ENCODE results near the gene KLHL33.

The KLHL33 gene

DNA sequence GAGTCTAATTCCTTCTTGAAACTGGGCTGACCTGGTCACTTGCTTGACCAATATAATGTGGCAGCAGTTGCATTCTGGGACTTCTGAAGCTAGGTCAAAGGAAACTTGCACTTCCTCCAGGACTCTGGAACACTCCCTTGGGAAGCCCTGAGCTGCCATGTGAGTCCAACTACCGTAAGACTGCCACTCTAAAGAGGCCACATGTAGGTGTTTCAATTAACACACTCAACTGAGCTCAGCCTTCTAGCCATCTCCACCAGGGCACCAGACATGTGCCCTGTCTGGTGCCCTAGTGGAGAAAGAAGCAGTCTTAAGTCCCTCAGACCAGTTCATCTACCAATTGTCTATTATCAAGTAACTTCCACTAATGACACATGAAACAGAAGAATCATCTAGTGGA, 16.5 kb downstream of the KLHL33 start:
- H3K36me3 ChIP-seq (ENCODE audit: control insufficient read depth, insufficient read depth, low read length) = no peaks in the 10 kb centered on the region
- no peak overlapping the region for H3K27ac ChIP-seq (ENCODE audit: low read depth, low read length)
- no peaks in the 10 kb centered on the region for H3K27me3 ChIP-seq (ENCODE audit: control insufficient read depth, insufficient read depth, low read length)
- no peak overlapping the region for H3K4me3 ChIP-seq (ENCODE audit: low read length)
- H3K9ac ChIP-seq (ENCODE audit: low read length) = no peak overlapping the region
- H3K4me1 ChIP-seq (ENCODE audit: control insufficient read depth, insufficient read depth, low read length) = no peaks in the 10 kb centered on the region

DNA sequence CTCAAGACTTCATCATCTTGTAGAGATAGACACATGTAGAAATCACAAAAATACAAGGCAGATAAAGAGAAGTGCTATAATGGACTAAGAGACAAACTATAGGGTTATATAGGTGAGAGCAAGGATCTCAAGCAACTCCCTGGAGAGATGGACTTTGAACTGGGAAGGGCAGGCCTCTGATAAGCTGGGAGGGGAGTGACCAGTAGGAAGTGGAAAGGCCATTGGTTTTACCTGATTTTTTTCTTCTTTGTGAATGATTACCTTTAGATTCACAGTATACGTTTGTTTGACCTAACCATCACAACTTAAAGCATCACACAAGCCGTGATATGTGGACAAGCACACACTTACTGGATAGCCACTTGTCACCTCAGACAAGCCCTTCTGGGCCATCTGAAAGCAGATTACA, 17.5 kb downstream of the KLHL33 start:
- H3K27ac ChIP-seq (ENCODE audit: low read depth, low read length) = no peak overlapping the region
- peaks cover 4% of the 10 kb centered on the region for H3K4me1 ChIP-seq (ENCODE audit: control insufficient read depth, insufficient read depth, low read length)
- H3K4me3 ChIP-seq (ENCODE audit: low read length) = no peak overlapping the region
- no peak overlapping the region for H3K9ac ChIP-seq (ENCODE audit: low read length)
- H3K27me3 ChIP-seq (ENCODE audit: control insufficient read depth, insufficient read depth, low read length) = no peaks in the 10 kb centered on the region
- no peaks in the 10 kb centered on the region for H3K36me3 ChIP-seq (ENCODE audit: control insufficient read depth, insufficient read depth, low read length)

DNA sequence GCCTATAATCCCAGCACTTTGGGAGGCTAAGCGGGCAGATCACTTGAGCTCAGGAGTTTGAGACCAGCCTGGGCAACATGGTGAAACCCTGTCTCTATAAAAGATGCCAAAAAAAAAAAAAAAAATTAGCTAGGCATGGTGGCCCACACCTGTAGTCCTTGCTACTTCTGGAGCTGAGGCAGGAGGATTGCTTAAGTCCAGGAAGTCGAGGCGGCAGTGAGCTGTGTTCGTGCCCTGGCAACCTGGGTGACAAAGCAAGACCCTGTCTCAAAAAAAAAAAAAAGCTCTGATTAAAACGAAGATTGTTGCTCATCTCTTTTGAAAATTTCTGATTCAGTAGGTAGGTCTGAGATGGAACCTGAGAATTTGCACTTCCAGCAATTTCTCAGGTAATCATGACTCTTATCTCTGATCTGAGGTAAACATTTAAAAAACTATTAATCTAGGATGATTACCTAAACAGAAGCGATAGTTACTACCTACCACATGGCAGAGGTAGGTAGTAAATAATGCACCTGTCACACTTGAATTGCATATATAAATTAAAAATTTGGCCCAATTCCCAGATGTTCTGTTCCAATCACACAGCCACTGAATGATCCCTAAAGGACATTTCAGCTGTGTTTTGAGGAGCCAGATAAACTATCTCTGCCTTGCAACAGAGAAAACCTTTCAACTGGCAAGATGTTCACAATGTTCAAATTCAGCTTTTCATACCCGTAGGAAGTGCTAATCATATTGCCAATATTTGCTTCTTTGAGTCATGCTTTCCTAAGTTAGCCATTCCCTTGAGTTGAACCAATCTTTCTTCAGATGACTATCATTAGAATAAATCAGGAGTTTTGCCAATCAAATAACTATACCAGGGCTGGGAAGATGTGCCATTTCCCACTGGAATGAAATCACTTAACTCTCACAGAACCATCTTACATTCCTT, 18.4 kb downstream of the KLHL33 start:
- peaks cover 4% of the 10 kb centered on the region for H3K4me1 ChIP-seq (ENCODE audit: control insufficient read depth, insufficient read depth, low read length)
- no peak overlapping the region for H3K4me3 ChIP-seq (ENCODE audit: low read length)
- no peak overlapping the region for H3K9ac ChIP-seq (ENCODE audit: low read length)
- no peaks in the 10 kb centered on the region for H3K27me3 ChIP-seq (ENCODE audit: control insufficient read depth, insufficient read depth, low read length)
- no peak overlapping the region for H3K27ac ChIP-seq (ENCODE audit: low read depth, low read length)
- no peaks in the 10 kb centered on the region for H3K36me3 ChIP-seq (ENCODE audit: control insufficient read depth, insufficient read depth, low read length)

DNA sequence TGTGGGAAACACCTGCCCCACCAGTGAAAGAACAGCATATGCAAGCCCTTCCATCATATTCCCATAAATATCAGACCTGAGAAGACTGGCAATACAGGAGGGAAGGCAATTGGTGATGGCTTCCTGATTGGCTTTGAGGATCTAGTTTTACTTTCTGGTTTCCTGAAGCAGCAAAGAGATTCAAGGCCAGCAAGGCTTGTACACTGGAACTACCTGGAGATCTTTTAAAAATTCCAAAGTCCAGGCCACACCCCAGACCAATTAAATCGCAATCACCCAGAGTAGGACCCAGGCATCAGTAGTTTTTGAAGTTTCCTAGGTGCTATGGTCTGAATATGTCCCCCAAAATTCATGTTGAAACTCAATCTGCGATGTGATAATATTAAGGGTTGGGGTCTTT, 19.7 kb downstream of the KLHL33 start:
- Histone ChIP-seq H3K4me1 (ENCODE audit: control insufficient read depth, insufficient read depth, low read length) (peaks cover 9% of the 10 kb centered on the region), H3K36me3 (ENCODE audit: control insufficient read depth, insufficient read depth, low read length) (no peaks in the 10 kb centered on the region), H3K4me3 (ENCODE audit: low read length) (no peak overlapping the region), H3K27me3 (ENCODE audit: control insufficient read depth, insufficient read depth, low read length) (no peaks in the 10 kb centered on the region), H3K9ac (ENCODE audit: low read length) (no peak overlapping the region), H3K27ac (ENCODE audit: low read depth, low read length) (no peak overlapping the region)

DNA sequence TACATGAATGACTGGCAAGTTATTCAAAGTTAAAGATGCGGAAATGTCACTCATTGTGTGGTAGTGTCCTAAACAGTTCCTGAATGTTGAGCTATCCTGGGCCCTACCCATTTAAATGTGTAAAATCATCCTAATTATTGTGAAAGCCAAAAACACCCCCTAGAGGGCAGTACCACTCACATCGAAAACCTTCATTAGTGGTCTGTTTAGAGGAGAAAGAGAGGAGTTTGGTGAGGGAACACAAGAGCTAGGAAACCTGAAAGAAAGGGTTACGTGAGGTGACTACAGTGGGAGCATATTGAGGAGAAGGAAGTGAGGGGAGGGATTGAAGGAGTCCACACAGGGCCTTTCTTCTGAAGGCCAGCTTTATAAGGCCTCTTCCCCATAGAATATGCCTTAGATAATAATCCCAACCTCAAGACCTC, 20.2 kb downstream of the KLHL33 start:
- H3K27ac ChIP-seq (ENCODE audit: low read depth, low read length) = no peak overlapping the region

DNA sequence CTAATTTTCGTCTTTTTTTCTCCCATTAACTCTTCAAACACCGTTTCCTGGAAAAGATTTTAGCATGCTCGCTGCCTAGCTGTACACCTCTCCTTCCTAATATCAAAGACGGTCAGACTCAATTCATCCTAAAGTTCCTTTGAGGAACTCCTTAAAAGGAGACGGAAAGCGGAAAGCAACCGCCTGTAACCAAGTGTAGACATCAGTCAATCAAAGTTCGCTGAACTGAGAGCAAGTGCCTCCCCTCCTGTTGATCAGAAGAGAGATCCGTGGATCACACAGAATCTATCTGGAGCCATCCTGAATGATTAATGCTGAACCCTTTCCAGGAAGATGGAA, 22.3 kb downstream of the KLHL33 start:
- Histone ChIP-seq H3K4me3 (ENCODE audit: low read length) (peak overlapping the region; percentile 93), H3K27ac (ENCODE audit: low read depth, low read length) (peak overlapping the region; percentile 97), H3K27me3 (ENCODE audit: control insufficient read depth, insufficient read depth, low read length) (no peaks in the 10 kb centered on the region), H3K36me3 (ENCODE audit: control insufficient read depth, insufficient read depth, low read length) (no peaks in the 10 kb centered on the region), H3K4me1 (ENCODE audit: control insufficient read depth, insufficient read depth, low read length) (peaks cover 9% of the 10 kb centered on the region), H3K9ac (ENCODE audit: low read length) (peak overlapping the region; percentile 92)

More for the DNA sequence above, 20.2 kb downstream of the KLHL33 start:
- Histone ChIP-seq H3K27me3 (ENCODE audit: control insufficient read depth, insufficient read depth, low read length) (no peaks in the 10 kb centered on the region), H3K4me1 (ENCODE audit: control insufficient read depth, insufficient read depth, low read length) (peaks cover 9% of the 10 kb centered on the region), H3K4me3 (ENCODE audit: low read length) (no peak overlapping the region), H3K36me3 (ENCODE audit: control insufficient read depth, insufficient read depth, low read length) (no peaks in the 10 kb centered on the region), H3K9ac (ENCODE audit: low read length) (no peak overlapping the region)

DNA sequence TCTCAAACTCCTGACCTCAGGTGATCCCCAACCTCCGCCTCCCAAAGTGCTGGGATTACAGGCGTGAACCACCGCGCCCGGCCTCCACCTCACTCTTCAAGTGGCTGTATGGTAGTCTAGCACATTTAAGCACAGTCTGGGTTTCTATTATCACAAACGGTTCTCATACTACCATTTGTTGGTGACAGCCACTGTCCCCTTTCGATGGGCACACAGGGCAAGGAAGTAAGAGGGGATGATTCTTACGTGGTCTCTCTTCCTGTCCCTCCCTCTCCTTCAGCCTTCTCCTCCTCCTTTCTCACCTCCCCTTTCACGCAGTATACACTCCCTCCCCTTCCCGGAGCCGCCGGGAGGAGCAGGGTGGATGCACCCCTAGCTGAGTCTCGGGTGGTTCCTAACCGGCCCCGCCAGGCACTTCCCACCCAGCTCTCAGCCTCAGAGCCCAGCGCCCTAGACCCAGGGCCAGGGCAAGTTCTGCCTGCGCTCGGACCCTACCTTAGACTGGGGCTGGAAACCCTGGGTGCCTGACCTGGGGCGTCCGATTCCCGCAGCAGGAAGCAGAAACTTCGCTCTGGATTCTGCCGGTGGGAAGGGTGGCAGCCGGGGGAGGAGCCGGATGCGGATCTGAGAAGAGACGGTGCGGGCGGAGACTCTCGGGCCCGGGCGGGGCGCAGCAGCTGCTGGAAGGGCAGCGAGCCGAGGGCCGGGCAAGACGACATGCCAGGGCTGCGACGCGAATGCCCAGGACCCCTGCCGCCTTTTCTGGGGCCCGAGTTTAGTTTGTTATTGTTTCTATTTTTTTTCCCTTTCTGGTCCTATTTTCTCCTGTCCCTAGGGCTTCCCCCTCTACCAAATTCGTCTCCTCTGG, 22.9 kb downstream of the KLHL33 start, which contains the start of gene TEP1:
Gene TEP1 (minus strand): TSS at position 626 of the 868 bp plus-strand sequence. CDS start 5,062 bp downstream, outside the sequence.
- Histone ChIP-seq H3K27ac (ENCODE audit: low read depth, low read length) (peak within 1 kb of the TSS; percentile 97), H3K4me1 (ENCODE audit: control insufficient read depth, insufficient read depth, low read length) (peaks cover 9% of the 10 kb centered on the region), H3K36me3 (ENCODE audit: control insufficient read depth, insufficient read depth, low read length) (peaks cover 2% of the 10 kb centered on the region), H3K27me3 (ENCODE audit: control insufficient read depth, insufficient read depth, low read length) (no peaks in the 10 kb centered on the region), H3K4me3 (ENCODE audit: low read length) (peak within 1 kb of the TSS; percentile 93), H3K9ac (ENCODE audit: low read length) (peak within 1 kb of the TSS; percentile 92)

DNA sequence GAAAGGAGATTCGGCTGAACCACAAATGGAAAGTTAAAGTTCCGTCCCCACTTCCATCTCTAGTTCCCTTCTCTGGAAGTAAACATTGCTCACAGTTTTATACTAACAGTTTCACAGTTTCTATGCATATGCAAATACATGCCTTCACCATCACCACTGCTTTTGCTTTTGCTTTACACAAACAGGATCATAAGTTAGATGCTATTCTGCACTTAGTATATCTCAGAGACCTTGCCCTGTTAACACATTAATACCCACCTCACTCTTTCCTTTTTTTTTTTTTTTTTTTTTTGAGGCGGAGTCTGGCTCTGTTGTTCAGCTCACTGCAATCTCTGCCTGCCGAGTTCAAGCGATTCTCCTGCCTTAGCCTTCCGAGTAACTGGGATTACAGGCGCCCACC, 23.6 kb downstream of the KLHL33 start:
- Histone ChIP-seq H3K4me3 (ENCODE audit: low read length) (peak overlapping the region; percentile 93), H3K4me1 (ENCODE audit: control insufficient read depth, insufficient read depth, low read length) (peaks cover 9% of the 10 kb centered on the region), H3K27ac (ENCODE audit: low read depth, low read length) (peak overlapping the region; percentile 97), H3K27me3 (ENCODE audit: control insufficient read depth, insufficient read depth, low read length) (no peaks in the 10 kb centered on the region), H3K36me3 (ENCODE audit: control insufficient read depth, insufficient read depth, low read length) (peaks cover 6% of the 10 kb centered on the region), H3K9ac (ENCODE audit: low read length) (no peak overlapping the region)

DNA sequence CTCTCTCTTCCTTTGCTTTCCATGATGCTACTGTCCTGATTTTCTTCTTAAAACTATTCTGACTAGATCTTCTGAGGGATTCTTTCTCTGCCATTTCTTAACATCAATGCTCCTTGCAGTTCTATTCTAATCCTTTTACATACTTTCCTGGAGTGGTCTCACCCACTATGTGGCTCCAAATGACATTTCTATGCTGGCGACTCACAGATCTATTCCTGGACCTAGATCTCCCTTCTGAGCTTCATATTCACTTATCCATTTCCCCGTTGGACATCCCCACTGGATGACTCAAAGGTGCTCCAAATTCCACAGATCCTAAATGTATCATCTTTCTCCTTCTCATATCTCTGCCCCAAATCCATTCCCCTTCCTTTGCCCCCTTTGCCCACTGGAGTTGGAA, 26.7 kb downstream of the KLHL33 start:
- H3K9ac ChIP-seq (ENCODE audit: low read length) = no peak overlapping the region
- no peak overlapping the region for H3K4me3 ChIP-seq (ENCODE audit: low read length)
- peaks cover 9% of the 10 kb centered on the region for H3K4me1 ChIP-seq (ENCODE audit: control insufficient read depth, insufficient read depth, low read length)
- H3K27me3 ChIP-seq (ENCODE audit: control insufficient read depth, insufficient read depth, low read length) = no peaks in the 10 kb centered on the region
- peaks cover 21% of the 10 kb centered on the region for H3K36me3 ChIP-seq (ENCODE audit: control insufficient read depth, insufficient read depth, low read length)
- no peak overlapping the region for H3K27ac ChIP-seq (ENCODE audit: low read depth, low read length)

DNA sequence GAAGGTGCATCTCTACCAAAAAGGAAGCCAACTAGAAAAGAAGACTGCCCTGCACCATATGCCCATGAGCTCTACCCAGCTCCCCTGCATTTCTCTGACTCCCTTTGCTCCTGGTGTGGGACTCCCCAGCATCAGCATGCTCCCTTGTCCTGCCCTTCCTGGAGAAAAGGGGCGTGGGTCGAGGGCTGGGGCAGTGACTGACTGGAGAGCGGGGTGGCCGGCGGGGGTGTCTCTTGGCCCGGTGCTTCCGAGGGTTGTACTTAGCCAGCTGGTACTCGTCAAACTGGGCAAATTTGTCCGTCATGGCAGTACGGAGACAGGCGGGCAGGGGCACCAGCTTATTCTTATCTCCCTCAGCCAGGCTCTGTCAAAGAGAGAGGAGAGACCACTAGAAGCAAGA, 32.4 kb downstream of the KLHL33 start:
- Histone ChIP-seq H3K27me3 (ENCODE audit: control insufficient read depth, insufficient read depth, low read length) (no peaks in the 10 kb centered on the region), H3K4me3 (ENCODE audit: low read length) (no peak overlapping the region), H3K9ac (ENCODE audit: low read length) (no peak overlapping the region), H3K36me3 (ENCODE audit: control insufficient read depth, insufficient read depth, low read length) (peaks cover 42% of the 10 kb centered on the region), H3K27ac (ENCODE audit: low read depth, low read length) (no peak overlapping the region), H3K4me1 (ENCODE audit: control insufficient read depth, insufficient read depth, low read length) (no peaks in the 10 kb centered on the region)

DNA sequence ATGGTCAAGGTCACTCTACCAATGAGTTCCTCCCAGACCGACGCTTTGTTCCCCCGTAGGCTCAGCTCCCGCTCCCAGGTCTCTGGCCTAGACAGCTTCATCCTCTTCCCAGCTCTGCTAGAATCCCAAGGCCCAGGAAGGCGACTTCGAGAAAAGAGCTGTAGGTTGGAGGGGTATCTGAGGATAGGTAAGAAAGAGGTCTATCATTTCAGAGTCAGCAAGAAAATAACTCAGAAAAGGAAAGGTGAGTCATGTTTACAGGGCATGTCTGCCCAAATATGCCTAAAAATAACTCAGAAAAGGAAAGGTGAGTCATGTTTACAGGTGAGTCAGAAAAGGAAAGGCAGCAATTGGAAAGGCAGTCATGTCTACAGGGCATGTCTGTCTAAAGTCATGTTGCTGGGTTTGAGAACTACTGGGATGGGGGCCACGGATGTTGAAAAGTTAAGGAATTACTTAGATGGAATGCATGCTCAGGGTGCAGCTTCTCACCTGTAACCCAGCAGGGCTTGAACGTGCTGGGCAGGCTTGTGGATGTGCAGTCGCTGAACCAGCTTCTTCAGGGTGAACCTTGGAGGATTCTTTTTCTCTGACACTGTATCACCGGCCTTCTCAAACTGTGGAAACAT, 34.9 kb downstream of the KLHL33 start:
- peaks cover 37% of the 10 kb centered on the region for H3K36me3 ChIP-seq (ENCODE audit: control insufficient read depth, insufficient read depth, low read length)
- no peak overlapping the region for H3K27ac ChIP-seq (ENCODE audit: low read depth, low read length)
- H3K27me3 ChIP-seq (ENCODE audit: control insufficient read depth, insufficient read depth, low read length) = no peaks in the 10 kb centered on the region
- H3K4me1 ChIP-seq (ENCODE audit: control insufficient read depth, insufficient read depth, low read length) = no peaks in the 10 kb centered on the region
- no peak overlapping the region for H3K9ac ChIP-seq (ENCODE audit: low read length)
- H3K4me3 ChIP-seq (ENCODE audit: low read length) = no peak overlapping the region

DNA sequence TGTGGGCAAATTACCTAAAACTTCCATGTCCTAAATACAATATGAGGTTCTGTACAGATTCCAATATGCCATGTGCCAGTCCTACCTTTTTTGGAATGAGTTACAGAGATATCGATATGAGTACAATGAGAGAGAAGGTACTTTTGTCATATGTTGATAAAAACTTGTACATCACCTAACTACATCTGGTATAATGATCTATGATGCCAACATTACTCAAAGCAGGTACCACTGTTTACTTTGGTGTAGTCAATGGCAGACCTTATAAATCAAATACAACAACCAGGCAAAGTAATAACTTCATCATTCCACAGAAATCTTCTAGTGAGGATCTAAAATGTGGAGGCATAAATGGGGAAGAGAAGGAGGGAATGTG, 35.4 kb downstream of the KLHL33 start:
- H3K36me3 ChIP-seq (ENCODE audit: control insufficient read depth, insufficient read depth, low read length) = peaks cover 41% of the 10 kb centered on the region
- H3K9ac ChIP-seq (ENCODE audit: low read length) = no peak overlapping the region
- H3K27ac ChIP-seq (ENCODE audit: low read depth, low read length) = no peak overlapping the region
- H3K4me1 ChIP-seq (ENCODE audit: control insufficient read depth, insufficient read depth, low read length) = no peaks in the 10 kb centered on the region
- H3K27me3 ChIP-seq (ENCODE audit: control insufficient read depth, insufficient read depth, low read length) = no peaks in the 10 kb centered on the region
- no peak overlapping the region for H3K4me3 ChIP-seq (ENCODE audit: low read length)
